Epithelial cell of esophagus (primary cell): Measurements from ENCODE around the gene PCDHA7.
"Not testable (repeated sequence)": the region's sequence is repeated elsewhere in the genome, so short reads cannot be mapped to it uniquely, and the experiment has no call there.

Source experiments
- DNase-seq: peaks from one replicate; pipeline ENCODE4 v3.0.0; 2010; ENCODE audit warnings: low read depth
- H3K4me3 ChIP-seq: 2 replicates; pipeline ENCODE4 v1.5.1; 2011; ENCODE audit warnings: mild to moderate bottlenecking, low read length, control low read depth
- TF ChIP-seq, protein P1 (sequence below): IDR thresholded peaks from 2 replicates; pipeline ENCODE4 v1.5.1; 2011; ENCODE audit warnings: low read depth, mild to moderate bottlenecking, low read length, control low read depth, inconsistent platforms; ENCODE audit not compliant: insufficient read depth; ENCODE audit errors: missing control alignments

PCDHA7 gene

DNA sequence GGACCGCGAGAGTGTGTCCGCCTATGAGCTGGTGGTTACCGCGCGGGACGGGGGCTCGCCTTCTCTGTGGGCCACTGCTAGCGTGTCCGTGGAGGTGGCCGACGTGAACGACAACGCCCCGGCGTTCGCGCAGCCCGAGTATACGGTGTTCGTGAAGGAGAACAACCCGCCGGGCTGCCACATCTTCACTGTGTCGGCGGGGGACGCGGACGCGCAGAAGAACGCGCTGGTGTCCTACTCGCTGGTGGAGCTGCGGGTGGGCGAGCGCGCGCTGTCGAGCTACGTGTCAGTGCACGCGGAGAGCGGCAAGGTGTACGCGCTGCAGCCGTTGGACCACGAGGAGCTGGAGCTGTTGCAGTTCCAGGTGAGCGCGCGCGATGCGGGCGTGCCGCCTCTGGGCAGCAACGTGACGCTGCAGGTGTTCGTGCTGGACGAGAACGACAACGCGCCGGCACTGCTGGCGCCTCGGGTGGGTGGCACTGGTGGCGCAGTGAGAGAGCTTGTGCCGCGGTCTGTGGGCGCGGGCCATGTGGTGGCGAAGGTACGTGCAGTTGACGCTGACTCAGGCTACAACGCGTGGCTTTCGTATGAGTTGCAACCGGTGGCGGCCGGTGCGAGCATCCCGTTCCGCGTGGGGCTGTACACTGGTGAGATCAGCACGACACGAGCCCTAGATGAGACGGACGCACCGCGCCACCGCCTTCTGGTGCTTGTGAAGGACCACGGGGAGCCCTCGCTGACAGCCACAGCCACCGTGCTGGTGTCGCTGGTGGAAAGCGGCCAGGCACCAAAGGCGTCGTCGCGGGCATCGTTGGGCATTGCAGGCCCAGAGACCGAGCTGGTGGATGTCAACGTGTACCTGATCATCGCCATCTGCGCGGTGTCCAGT, 1.8 kb downstream of the PCDHA7 start:
- no peak overlapping the region for H3K4me3 ChIP-seq
- TF ChIP-seq, protein P1, sequence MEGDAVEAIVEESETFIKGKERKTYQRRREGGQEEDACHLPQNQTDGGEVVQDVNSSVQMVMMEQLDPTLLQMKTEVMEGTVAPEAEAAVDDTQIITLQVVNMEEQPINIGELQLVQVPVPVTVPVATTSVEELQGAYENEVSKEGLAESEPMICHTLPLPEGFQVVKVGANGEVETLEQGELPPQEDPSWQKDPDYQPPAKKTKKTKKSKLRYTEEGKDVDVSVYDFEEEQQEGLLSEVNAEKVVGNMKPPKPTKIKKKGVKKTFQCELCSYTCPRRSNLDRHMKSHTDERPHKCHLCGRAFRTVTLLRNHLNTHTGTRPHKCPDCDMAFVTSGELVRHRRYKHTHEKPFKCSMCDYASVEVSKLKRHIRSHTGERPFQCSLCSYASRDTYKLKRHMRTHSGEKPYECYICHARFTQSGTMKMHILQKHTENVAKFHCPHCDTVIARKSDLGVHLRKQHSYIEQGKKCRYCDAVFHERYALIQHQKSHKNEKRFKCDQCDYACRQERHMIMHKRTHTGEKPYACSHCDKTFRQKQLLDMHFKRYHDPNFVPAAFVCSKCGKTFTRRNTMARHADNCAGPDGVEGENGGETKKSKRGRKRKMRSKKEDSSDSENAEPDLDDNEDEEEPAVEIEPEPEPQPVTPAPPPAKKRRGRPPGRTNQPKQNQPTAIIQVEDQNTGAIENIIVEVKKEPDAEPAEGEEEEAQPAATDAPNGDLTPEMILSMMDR, result no peak

DNA sequence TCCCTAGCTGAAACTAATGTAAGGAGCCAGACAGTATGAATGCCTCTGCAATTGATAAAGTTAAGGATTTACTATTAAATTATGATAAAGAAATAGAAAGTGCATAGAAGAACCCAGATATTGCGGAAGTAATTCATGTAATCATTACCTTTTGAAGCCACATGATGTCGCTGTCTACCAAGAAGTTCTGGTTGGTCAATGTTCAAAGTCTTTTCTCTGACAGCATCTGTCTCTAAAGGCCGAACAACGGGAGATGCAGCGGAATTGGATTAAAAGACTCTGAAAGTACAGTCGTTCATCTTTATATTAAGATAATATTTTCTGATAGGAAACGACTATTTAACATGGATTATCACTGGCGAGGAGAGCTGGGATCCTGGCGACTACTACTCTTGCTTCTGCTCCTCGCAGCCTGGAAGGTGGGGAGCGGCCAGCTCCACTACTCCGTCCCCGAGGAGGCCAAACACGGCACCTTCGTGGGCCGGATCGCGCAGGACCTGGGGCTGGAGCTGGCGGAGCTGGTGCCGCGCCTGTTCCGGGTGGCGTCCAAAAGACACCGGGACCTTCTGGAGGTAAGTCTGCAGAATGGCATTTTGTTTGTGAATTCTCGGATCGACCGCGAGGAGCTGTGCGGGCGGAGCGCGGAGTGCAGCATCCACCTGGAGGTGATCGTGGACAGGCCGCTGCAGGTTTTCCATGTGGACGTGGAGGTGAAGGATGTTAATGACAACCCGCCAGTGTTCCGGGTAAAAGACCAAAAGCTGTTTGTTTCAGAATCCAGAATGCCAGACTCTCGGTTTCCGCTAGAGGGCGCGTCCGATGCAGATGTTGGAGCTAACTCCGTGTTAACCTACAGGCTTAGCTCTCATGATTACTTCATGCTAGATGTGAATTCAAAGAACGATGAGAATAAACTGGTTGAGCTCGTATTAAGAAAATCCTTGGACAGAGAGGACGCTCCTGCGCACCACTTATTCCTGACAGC, 7.2 kb downstream of the PCDHA7 start, which contains the start of gene PCDHA8:
Gene PCDHA8 (plus strand): TSS at position 210 of the 985 bp plus-strand sequence. CDS start 135 bp downstream, at position 345.
- H3K4me3 ChIP-seq, result no peak within 1 kb of the TSS
- DNase-seq, result no peak
- TF ChIP-seq, protein P1, result no peak

More for the DNA sequence above, 1.8 kb downstream of the PCDHA7 start:
- DNase-seq, result no peak

DNA sequence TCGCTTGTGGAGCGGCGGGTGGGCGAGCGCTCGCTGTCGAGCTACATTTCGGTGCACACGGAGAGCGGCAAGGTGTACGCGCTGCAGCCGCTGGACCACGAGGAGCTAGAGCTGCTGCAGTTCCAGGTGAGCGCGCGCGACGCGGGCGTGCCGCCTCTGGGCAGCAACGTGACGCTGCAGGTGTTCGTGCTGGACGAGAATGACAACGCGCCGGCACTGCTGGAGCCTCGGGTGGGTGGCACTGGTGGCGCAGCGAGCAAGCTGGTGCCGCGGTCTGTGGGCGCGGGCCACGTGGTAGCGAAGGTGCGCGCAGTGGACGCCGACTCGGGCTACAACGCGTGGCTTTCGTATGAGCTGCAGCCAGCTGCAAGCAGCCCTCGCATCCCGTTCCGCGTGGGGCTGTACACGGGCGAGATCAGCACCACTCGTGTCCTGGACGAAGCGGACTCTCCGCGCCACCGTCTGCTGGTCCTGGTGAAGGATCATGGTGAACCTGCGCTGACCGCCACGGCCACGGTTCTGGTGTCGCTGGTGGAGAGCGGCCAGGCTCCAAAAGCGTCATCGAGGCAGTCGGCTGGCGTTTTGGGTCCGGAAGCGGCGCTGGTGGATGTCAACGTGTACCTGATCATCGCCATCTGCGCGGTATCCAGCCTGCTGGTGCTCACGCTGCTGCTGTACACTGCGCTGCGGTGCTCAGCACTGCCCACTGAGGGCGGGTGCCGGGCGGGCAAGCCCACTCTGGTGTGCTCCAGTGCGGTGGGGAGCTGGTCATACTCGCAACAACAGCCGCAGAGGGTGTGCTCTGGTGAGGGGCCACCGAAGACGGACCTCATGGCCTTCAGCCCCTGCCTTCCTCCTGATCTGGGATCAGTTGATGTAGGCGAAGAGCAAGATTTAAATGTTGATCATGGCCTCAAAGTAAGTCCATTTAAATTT, 9.0 kb downstream of the PCDHA7 start:
- TF ChIP-seq, protein P1, result no peak
- DNase-seq, result no peak
- H3K4me3 ChIP-seq, result no peak overlapping the region

DNA sequence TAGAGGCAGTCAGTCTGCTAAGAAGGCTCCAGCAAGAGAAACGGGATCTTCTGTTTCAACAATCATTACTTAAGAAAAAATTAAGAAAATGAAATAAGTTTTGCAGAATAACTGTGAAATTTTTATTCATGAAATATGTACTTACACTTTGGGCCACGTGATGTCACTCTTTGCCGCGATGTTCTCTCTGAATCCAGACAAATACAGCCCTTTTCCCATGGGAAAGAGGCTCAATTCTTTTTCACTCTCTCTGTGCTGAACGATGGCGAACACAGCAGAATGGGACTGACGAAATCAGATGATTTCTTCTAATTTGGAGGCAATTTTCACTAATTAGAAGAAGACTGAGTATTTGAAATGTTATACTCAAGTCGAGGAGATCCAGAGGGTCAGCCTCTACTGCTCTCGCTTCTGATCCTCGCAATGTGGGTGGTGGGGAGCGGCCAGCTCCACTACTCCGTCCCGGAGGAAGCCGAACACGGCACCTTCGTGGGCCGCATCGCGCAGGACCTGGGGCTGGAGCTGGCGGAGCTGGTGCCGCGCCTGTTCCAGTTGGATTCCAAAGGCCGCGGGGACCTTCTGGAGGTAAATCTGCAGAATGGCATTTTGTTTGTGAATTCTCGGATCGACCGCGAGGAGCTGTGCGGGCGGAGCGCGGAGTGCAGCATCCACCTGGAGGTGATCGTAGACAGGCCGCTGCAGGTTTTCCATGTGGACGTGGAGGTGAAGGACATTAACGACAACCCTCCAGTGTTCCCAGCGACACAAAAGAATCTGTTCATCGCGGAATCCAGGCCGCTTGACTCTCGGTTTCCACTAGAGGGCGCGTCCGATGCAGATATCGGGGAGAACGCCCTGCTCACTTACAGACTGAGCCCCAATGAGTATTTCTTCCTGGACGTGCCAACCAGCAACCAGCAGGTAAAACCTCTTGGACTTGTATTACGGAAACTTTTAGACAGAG, 14.4 kb downstream of the PCDHA7 start, which contains the start of gene PCDHA9:
Gene PCDHA9 (plus strand): TSS at position 244 of the 964 bp plus-strand sequence. CDS start 114 bp downstream, at position 358.
- H3K4me3 ChIP-seq, DNase-seq: not testable (repeated sequence)

DNA sequence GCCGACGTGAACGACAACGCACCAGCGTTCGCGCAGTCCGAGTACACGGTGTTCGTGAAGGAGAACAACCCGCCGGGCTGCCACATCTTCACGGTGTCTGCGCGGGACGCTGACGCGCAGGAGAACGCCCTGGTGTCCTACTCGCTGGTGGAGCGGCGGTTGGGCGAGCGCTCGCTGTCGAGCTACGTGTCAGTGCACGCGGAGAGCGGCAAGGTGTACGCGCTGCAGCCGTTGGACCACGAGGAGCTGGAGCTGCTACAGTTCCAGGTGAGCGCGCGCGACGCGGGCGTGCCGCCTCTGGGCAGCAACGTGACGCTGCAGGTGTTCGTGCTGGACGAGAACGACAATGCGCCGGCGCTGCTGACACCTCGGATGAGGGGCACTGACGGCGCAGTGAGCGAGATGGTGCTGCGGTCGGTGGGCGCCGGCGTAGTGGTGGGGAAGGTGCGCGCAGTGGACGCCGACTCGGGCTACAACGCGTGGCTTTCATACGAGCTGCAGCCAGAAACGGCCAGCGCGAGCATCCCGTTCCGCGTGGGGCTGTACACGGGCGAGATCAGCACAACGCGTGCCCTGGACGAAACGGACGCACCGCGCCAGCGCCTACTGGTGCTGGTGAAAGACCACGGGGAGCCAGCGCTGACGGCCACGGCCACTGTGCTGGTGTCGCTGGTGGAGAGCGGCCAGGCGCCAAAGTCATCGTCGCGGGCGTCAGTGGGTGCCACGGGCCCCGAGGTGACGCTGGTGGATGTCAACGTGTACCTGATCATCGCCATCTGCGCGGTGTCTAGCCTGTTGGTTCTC, 16.0 kb downstream of the PCDHA7 start:
- DNase-seq, result not testable (repeated sequence)

DNA sequence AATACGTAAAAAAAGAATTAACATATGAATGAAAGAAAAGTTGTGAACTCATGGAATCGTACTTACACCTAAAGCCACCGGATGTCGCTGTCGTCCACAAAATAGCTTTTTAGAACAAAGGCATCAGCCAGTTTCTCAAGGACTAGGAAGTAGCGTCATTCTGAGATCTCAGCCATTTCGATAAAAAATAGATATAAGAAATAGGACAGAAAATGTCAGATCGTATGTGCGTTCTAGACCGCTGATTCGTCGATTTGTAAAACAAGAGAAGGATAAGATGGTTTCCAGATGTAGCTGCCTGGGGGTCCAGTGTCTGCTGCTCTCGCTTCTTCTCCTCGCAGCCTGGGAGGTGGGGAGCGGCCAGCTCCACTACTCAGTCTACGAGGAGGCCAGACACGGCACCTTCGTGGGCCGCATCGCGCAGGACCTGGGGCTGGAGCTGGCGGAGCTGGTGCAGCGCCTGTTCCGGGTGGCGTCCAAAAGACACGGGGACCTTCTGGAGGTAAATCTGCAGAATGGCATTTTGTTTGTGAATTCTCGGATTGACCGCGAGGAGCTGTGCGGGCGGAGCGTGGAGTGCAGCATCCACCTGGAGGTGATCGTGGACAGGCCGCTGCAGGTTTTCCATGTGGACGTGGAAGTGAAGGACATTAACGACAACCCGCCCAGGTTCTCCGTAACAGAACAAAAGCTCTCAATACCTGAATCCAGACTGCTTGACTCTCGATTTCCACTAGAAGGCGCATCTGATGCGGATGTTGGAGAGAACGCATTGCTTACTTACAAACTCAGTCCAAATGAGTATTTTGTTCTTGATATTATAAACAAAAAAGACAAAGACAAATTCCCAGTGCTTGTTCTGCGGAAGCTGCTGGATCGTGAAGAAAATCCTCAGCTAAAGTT, 22.0 kb downstream of the PCDHA7 start, which contains the start of gene PCDHA10:
Gene PCDHA10 (plus strand): TSS at position 126 of the 903 bp plus-strand sequence. CDS start 152 bp downstream, at position 278.
- no peak within 1 kb of the TSS for H3K4me3 ChIP-seq
- TF ChIP-seq, protein P1, result no peak
- DNase-seq, result no peak

More for the DNA sequence above, 16.0 kb downstream of the PCDHA7 start:
- H3K4me3 ChIP-seq, result not testable (repeated sequence)
